Subcutaneous abdominal adipose tissue (tissue), 5 donors: ENCODE results near the gene HTR3B.

ENCODE experiments used
- H3K27ac ChIP-seq: one replicate; pipeline ENCODE4 v1.7.0; 2013; ENCODE audit warnings: low read depth, mild to moderate bottlenecking, inconsistent platforms, low read length, moderate library complexity
- H3K27me3 ChIP-seq, 5 donors: one replicate each; pipeline ENCODE4 v1.7.0; 2013; ENCODE audit warnings: low read length in 5 of 5, inconsistent platforms in 1 of 5; ENCODE audit not compliant: control insufficient read depth in 5 of 5, insufficient read depth in 4 of 5
- H3K36me3 ChIP-seq, 5 donors: one replicate each; pipeline ENCODE4 v1.7.0; 2013; ENCODE audit warnings: low read length in 5 of 5; ENCODE audit not compliant: control insufficient read depth in 5 of 5, insufficient read depth in 5 of 5
- H3K4me1 ChIP-seq, 5 donors: one replicate each; pipeline ENCODE4 v1.7.0; 2013; ENCODE audit warnings: low read length in 5 of 5, mild to moderate bottlenecking in 3 of 5, moderate library complexity in 1 of 5; ENCODE audit not compliant: control insufficient read depth in 5 of 5, insufficient read depth in 5 of 5
- H3K4me3 ChIP-seq, 5 donors: one replicate each; pipeline ENCODE4 v1.7.0; 2013; ENCODE audit warnings: low read length in 5 of 5, low read depth in 1 of 5
- H3K9ac ChIP-seq, 5 donors: one replicate each; pipeline ENCODE4 v1.7.0; 2013; ENCODE audit warnings: low read length in 5 of 5, mild to moderate bottlenecking in 4 of 5, moderate library complexity in 3 of 5
- H3K9me3 ChIP-seq, 5 donors: one replicate each; pipeline ENCODE4 v1.7.0; 2013; ENCODE audit warnings: low read length in 5 of 5; ENCODE audit not compliant: control insufficient read depth in 5 of 5
- donor health status: healthy.
- donor health status: healthy.
- donor health status: healthy.
- donor health status: healthy.
- donor health status: healthy.

HTR3B gene

GRCh38 chr11:113984781-113985180, 80.2 kb downstream of the HTR3B start:
- no peaks in the 10 kb centered on the region for H3K36me3 ChIP-seq
- H3K9me3 ChIP-seq, result no peaks in the 10 kb centered on the region
- no peaks in the 10 kb centered on the region for H3K4me1 ChIP-seq
- no peak overlapping the region for H3K27ac ChIP-seq
- H3K9ac ChIP-seq, result no peak overlapping the region
- H3K27me3 ChIP-seq, result peaks cover 5 to 18% (median 13%) of the 10 kb centered on the region in 5 donors
- no peak overlapping the region for H3K4me3 ChIP-seq

- Histone ChIP-seq H3K36me3 (no peaks in the 10 kb centered on the region), H3K4me1 (no peaks in the 10 kb centered on the region), H3K27me3 (peaks cover 5 to 17% (median 9%) of the 10 kb centered on the region in 5 donors), H3K27ac (no peak overlapping the region), H3K9ac (no peak overlapping the region), H3K9me3 (no peaks in the 10 kb centered on the region), H3K4me3 (no peak overlapping the region)
Observed at GRCh38 chr11:113985906-113986305, 81.3 kb downstream of the HTR3B start.

- H3K27me3 ChIP-seq, result peaks cover 5 to 17% (median 8%) of the 10 kb centered on the region in 5 donors
- no peaks in the 10 kb centered on the region for H3K9me3 ChIP-seq
- H3K4me1 ChIP-seq, result no peaks in the 10 kb centered on the region
Observed at GRCh38 chr11:113986351-113987140, 82.0 kb downstream of the HTR3B start.

GRCh38 chr11:113989381-113989780, 84.8 kb downstream of the HTR3B start:
- H3K4me3 ChIP-seq, result no peak overlapping the region
- no peaks in the 10 kb centered on the region for H3K9me3 ChIP-seq
- no peaks in the 10 kb centered on the region for H3K4me1 ChIP-seq
- H3K9ac ChIP-seq, result no peak overlapping the region
- H3K36me3 ChIP-seq, result no peaks in the 10 kb centered on the region
- peaks cover 7 to 29% (median 16%) of the 10 kb centered on the region in 5 donors for H3K27me3 ChIP-seq
- H3K27ac ChIP-seq, result no peak overlapping the region

More at GRCh38 chr11:113986351-113987140, 82.0 kb downstream of the HTR3B start:
- Histone ChIP-seq H3K4me3 (no peak overlapping the region), H3K27ac (no peak overlapping the region), H3K36me3 (no peaks in the 10 kb centered on the region), H3K9ac (no peak overlapping the region)

- H3K27me3 ChIP-seq, result peaks cover 7 to 29% (median 16%) of the 10 kb centered on the region in 5 donors
- H3K9me3 ChIP-seq, result no peaks in the 10 kb centered on the region
- no peaks in the 10 kb centered on the region for H3K36me3 ChIP-seq
- H3K27ac ChIP-seq, result no peak overlapping the region
- no peak overlapping the region for H3K9ac ChIP-seq
- no peaks in the 10 kb centered on the region for H3K4me1 ChIP-seq
- no peak overlapping the region for H3K4me3 ChIP-seq
Observed at GRCh38 chr11:113989916-113990315, 85.3 kb downstream of the HTR3B start.

- peaks cover 2 to 29% (median 16%) of the 10 kb centered on the region in 5 donors for H3K27me3 ChIP-seq
- H3K9ac ChIP-seq, result no peak overlapping the region
- H3K27ac ChIP-seq, result no peak overlapping the region
- H3K9me3 ChIP-seq, result no peaks in the 10 kb centered on the region
- H3K4me3 ChIP-seq, result no peak overlapping the region
- H3K36me3 ChIP-seq, result no peaks in the 10 kb centered on the region
- H3K4me1 ChIP-seq, result no peaks in the 10 kb centered on the region
Observed at GRCh38 chr11:113991170-113991569, 86.6 kb downstream of the HTR3B start.

GRCh38 chr11:113991718-113992458, 87.3 kb downstream of the HTR3B start:
- Histone ChIP-seq H3K4me3 (no peak overlapping the region), H3K4me1 (no peaks in the 10 kb centered on the region), H3K9me3 (no peaks in the 10 kb centered on the region), H3K27ac (no peak overlapping the region), H3K36me3 (no peaks in the 10 kb centered on the region), H3K27me3 (peaks cover 0 to 29% (median 11%) of the 10 kb centered on the region in 5 donors), H3K9ac (no peak overlapping the region)

- no peaks in the 10 kb centered on the region for H3K9me3 ChIP-seq
- H3K36me3 ChIP-seq, result no peaks in the 10 kb centered on the region
- no peak overlapping the region for H3K4me3 ChIP-seq
- H3K27ac ChIP-seq, result no peak overlapping the region
- H3K4me1 ChIP-seq, result no peaks in the 10 kb centered on the region
- peaks cover 0 to 31% (median 8%) of the 10 kb centered on the region in 5 donors for H3K27me3 ChIP-seq
- no peak overlapping the region for H3K9ac ChIP-seq
Observed at GRCh38 chr11:113992459-113993110, 88.0 kb downstream of the HTR3B start.

- H3K27me3 ChIP-seq, result peaks cover 2 to 37% (median 14%) of the 10 kb centered on the region in 5 donors
- no peak overlapping the region for H3K4me3 ChIP-seq
- H3K9ac ChIP-seq, result no peak overlapping the region
- no peaks in the 10 kb centered on the region for H3K9me3 ChIP-seq
- no peaks in the 10 kb centered on the region for H3K4me1 ChIP-seq
- no peaks in the 10 kb centered on the region for H3K36me3 ChIP-seq
- no peak overlapping the region for H3K27ac ChIP-seq
Observed at GRCh38 chr11:113994077-113994954, 89.7 kb downstream of the HTR3B start.
